ENCODE data around the gene TRERF1.

GRCh38 chr6:42224222-42225028, 227.3 kb downstream of the TRERF1 start:
- TF ChIP-seq POLR2A (IDR thresholded peaks at IDR 0.05; ENCODE audit: low read length), result no peak
- TF ChIP-seq GATA1 (IDR thresholded peaks at IDR 0.05; ENCODE audit: low read depth, low read length), result no peak
